Smooth muscle cell (in vitro differentiated cells): Measurements from ENCODE around the gene ZIC1. TPM values are rescaled to one million over a fixed set of nuclear protein-coding genes. Genes with fewer than 3 reads are reported as not detected.
A peak's percentile ranks its signal among the peaks of the same experiment; 100 is the strongest.

Experiments used
- DNase-seq: peaks from one replicate; lab custom pipeline; 2025; ENCODE audit not compliant: unreplicated experiment; lab: John Stamatoyannopoulos, UW
- H2AFZ ChIP-seq: fragments of 200-600 bp; sonication (generic); 2 replicates; pipeline ENCODE4 v1.6.0; 2016; ENCODE audit warnings: antibody characterized with exemption, low read depth, mild to moderate bottlenecking
- H3F3A ChIP-seq: fragments of 200-600 bp; sonication (generic); 2 replicates; pipeline ENCODE4 v1.6.0; 2017; ENCODE audit warnings: antibody characterized with exemption, low read depth
- H3K27ac ChIP-seq: fragments of 200-600 bp; sonication (generic); 2 replicates; pipeline ENCODE4 v1.5.1; 2016; ENCODE audit warnings: low read depth, mild to moderate bottlenecking
- H3K27me3 ChIP-seq: fragments of 200-600 bp; sonication (generic); 2 replicates; pipeline ENCODE4 v1.6.1; 2016; ENCODE audit warnings: low read depth, mild to moderate bottlenecking
- H3K36me3 ChIP-seq: fragments of 200-600 bp; sonication (generic); 2 replicates; pipeline ENCODE4 v1.5.1; 2016; ENCODE audit warnings: low read depth
- H3K4me1 ChIP-seq: fragments of 200-600 bp; sonication (generic); 2 replicates; pipeline ENCODE4 v1.5.1; 2016; ENCODE audit warnings: low read depth
- H3K4me2 ChIP-seq: fragments of 200-600 bp; sonication (generic); 2 replicates; pipeline ENCODE4 v1.6.0; 2016; ENCODE audit warnings: mild to moderate bottlenecking
- H3K4me3 ChIP-seq: fragments of 200-600 bp; sonication (generic); 2 replicates; pipeline ENCODE4 v1.5.1; 2016; ENCODE audit warnings: mild to moderate bottlenecking
- H3K79me2 ChIP-seq: fragments of 200-600 bp; sonication (generic); 2 replicates; pipeline ENCODE4 v1.6.0; 2016; ENCODE audit warnings: low read depth, mild to moderate bottlenecking
- H3K9ac ChIP-seq: fragments of 200-600 bp; sonication (generic); 2 replicates; pipeline ENCODE4 v1.6.0; 2016; ENCODE audit warnings: low read depth
- H3K9me3 ChIP-seq: fragments of 200-600 bp; sonication (generic); replicated peaks from 2 replicates; pipeline ENCODE4 v1.5.1; 2016; ENCODE audit warnings: low read depth
- H4K20me1 ChIP-seq: fragments of 200-600 bp; sonication (generic); 2 replicates; pipeline ENCODE4 v1.6.0; 2016; ENCODE audit warnings: low read depth
- CTCF ChIP-seq: fragments of 200-600 bp; sonication (generic); IDR thresholded peaks from 2 replicates; pipeline ENCODE4 v1.5.1; 2017; ENCODE audit warnings: borderline replicate concordance, mild to moderate bottlenecking, antibody characterized with exemption; ENCODE audit not compliant: insufficient read depth, poor library complexity, severe bottlenecking
- WGBS: methylation state at CpG from one replicate; pipeline ENCODE4 v1.1.7; 2016; ENCODE audit warnings: low lambda C conversion rate; 5-methylcytosine and 5-hydroxymethylcytosine counted together
- polyA plus RNA-seq: library from polyadenylated mRNA; unstranded; fragments of >200 nt; fragmentation: Nextera tagmentation; extraction: Ambion mirVana; gene quantifications from 2 replicates; pipeline ENCODE4 v1.2.1, GENCODE V29; 2016
- total RNA-seq: library from RNA; depleted of rRNA; stranded (reverse); fragments of >200 nt; gene quantifications from 2 replicates; pipeline ENCODE4 v1.2.3, GENCODE V29; 2014

The ZIC1 gene
- total and polyA plus RNA-seq, 2 experiments from 2014 or later: not detected

GRCh38 chr3:147395899-147396711, 13.1 kb upstream of the ZIC1 start:
- H4K20me1 ChIP-seq: no peaks in the 10 kb centered on the region
- DNase-seq: no peak
- H3K36me3 ChIP-seq: no peaks in the 10 kb centered on the region
- no peak overlapping the region for H3K27ac ChIP-seq
- no peak overlapping the region for H2AFZ ChIP-seq
- no peaks in the 10 kb centered on the region for H3F3A ChIP-seq
- 2% methylated on average over 65 of the region's 65 CpGs for WGBS
- no peaks in the 10 kb centered on the region for H3K79me2 ChIP-seq
- peaks cover 36% of the 10 kb centered on the region for H3K4me1 ChIP-seq
- H3K27me3 ChIP-seq: peaks cover 100% of the 10 kb centered on the region
- H3K4me2 ChIP-seq: peak overlapping the region; percentile 57
- no peaks in the 10 kb centered on the region for H3K9me3 ChIP-seq
- no peak overlapping the region for H3K4me3 ChIP-seq
- no peak overlapping the region for H3K9ac ChIP-seq
- no peak for TF ChIP-seq CTCF

- no peak overlapping the region for H2AFZ ChIP-seq
- TF ChIP-seq CTCF: no peak
- H3K4me2 ChIP-seq: no peak overlapping the region
- no peak overlapping the region for H3K27ac ChIP-seq
- no peak overlapping the region for H3K9ac ChIP-seq
- no peaks in the 10 kb centered on the region for H3K9me3 ChIP-seq
- H3K4me1 ChIP-seq: peaks cover 35% of the 10 kb centered on the region
- peaks cover 100% of the 10 kb centered on the region for H3K27me3 ChIP-seq
- no peaks in the 10 kb centered on the region for H3F3A ChIP-seq
- H3K4me3 ChIP-seq: no peak overlapping the region
- H3K79me2 ChIP-seq: no peaks in the 10 kb centered on the region
- H4K20me1 ChIP-seq: no peaks in the 10 kb centered on the region
- WGBS: 7% methylated on average over 15 of the region's 17 CpGs
- no peak for DNase-seq
- no peaks in the 10 kb centered on the region for H3K36me3 ChIP-seq
Observed at GRCh38 chr3:147396712-147397046, 12.5 kb upstream of the ZIC1 start.

- H3K9me3 ChIP-seq: no peaks in the 10 kb centered on the region
- H3K36me3 ChIP-seq: no peaks in the 10 kb centered on the region
- no peak overlapping the region for H3K4me2 ChIP-seq
- WGBS: 4% methylated on average over 31 of the region's 34 CpGs
- no peaks in the 10 kb centered on the region for H4K20me1 ChIP-seq
- H3F3A ChIP-seq: no peaks in the 10 kb centered on the region
- peaks cover 100% of the 10 kb centered on the region for H3K27me3 ChIP-seq
- no peak overlapping the region for H3K9ac ChIP-seq
- no peak for DNase-seq
- H3K79me2 ChIP-seq: no peaks in the 10 kb centered on the region
- H3K27ac ChIP-seq: no peak overlapping the region
- no peak for TF ChIP-seq CTCF
- no peak overlapping the region for H2AFZ ChIP-seq
- peaks cover 29% of the 10 kb centered on the region for H3K4me1 ChIP-seq
- H3K4me3 ChIP-seq: no peak overlapping the region
Observed at GRCh38 chr3:147397155-147397874, 11.8 kb upstream of the ZIC1 start.
